GM12891 (cell line): ENCODE measurements around the gene REC8.
A peak's percentile ranks its signal among the peaks of the same experiment; 100 is the strongest.

ENCODE experiments used
- POLR2A ChIP-seq: IDR thresholded peaks from 2 replicates; pipeline ENCODE4 v1.6.1; 2011; ENCODE audit warnings: low read depth, low read length, control low read depth
- POLR2AphosphoS5 ChIP-seq: IDR thresholded peaks from 2 replicates; pipeline ENCODE4 v1.6.1; 2011; ENCODE audit warnings: low read depth, low read length, control low read depth
- POU2F2 ChIP-seq: IDR thresholded peaks from 2 replicates; pipeline ENCODE4 v1.6.1; 2011; ENCODE audit warnings: low read depth, mild to moderate bottlenecking, control low read depth, low read length, moderate library complexity
- SPI1 ChIP-seq: IDR thresholded peaks from 2 replicates; pipeline ENCODE4 v1.6.1; 2011; ENCODE audit warnings: low read depth, low read length, control low read depth

GRCh38 chr14:24172871-24173281 lies 996 bp downstream of the REC8 start:
- TF ChIP-seq POLR2A (0 out of 2 replicates have a peak, but pooled peaks have one; percentile 28), POLR2AphosphoS5 (no peak; the same call in 1 of the 2 replicates), SPI1 (no peak), POU2F2 (no peak; the same call in 1 of the 2 replicates)
